Measurements from ENCODE around the gene MDM2. TPM values are rescaled to one million over a fixed set of nuclear protein-coding genes. Genes with fewer than 3 reads are reported as not detected.

MDM2 gene
- total and polyA plus RNA-seq, 9 of the 15 experiments (the other 6 are each of a cell fraction or from before 2014, with no cell fraction given): 13.6 to 100 (median 49.0) TPM

- Histone ChIP-seq H3K27me3 (ENCODE audit: control insufficient read depth in 2 of 2, insufficient read depth in 2 of 2, low read length in 2 of 2) (no peaks in the 10 kb centered on the region), H3K27ac (ENCODE audit: extremely low read depth, low read depth, low read length) (no peak overlapping the region), H2AFZ (ENCODE audit: low read depth, low read length) (no peak overlapping the region), H3K9me3 (replicated peaks; ENCODE audit: control insufficient read depth, insufficient read depth, low read depth, low read length) (no peaks in the 10 kb centered on the region), H3K4me2 (ENCODE audit: insufficient read depth, low read length) (no peak overlapping the region), H3K79me2 (ENCODE audit: control insufficient read depth, insufficient read depth, low read length) (no peaks in the 10 kb centered on the region), H3K36me3 (ENCODE audit: control insufficient read depth, insufficient read depth, low read length) (no peaks in the 10 kb centered on the region), H3K4me3 (no peak overlapping the region), H3K9ac (ENCODE audit: insufficient read depth in 1 of 2, low read depth in 2 of 2, low read length in 2 of 2) (no peak overlapping the region), H3K4me1 (replicated peaks in 1 of 2; ENCODE audit: control insufficient read depth in 2 of 2, insufficient read depth in 2 of 2, low read length in 2 of 2) (peaks cover under 1 to 7% of the 10 kb centered on the region in 2 experiments; a peak in 4 of 5 replicates), H4K20me1 (replicated peaks; ENCODE audit: control insufficient read depth, insufficient read depth, low read length) (no peaks in the 10 kb centered on the region), H3K9me1 (ENCODE audit: control insufficient read depth, insufficient read depth, low read length) (no peaks in the 10 kb centered on the region)
- in situ Hi-C loops (cut with MboI): no loop called here
- no TSS peak for BruUV-seq (replicated peaks)
- ATAC-seq: no peak
- CTCF ChIA-PET (ENCODE audit: low intra/inter-chr PET ratio): no interaction called here
- POLR2A ChIA-PET: interaction anchor here (0.7 to 1.2 kb wide), 3 partner anchors 13 to 55 kb away, joined by 3 to 4 read pairs (median 3); partner anchors contain the start of gene SLC35E3
- WGBS (ENCODE audit: insufficient coverage, low coverage, missing lambda C conversion rate): 59% methylated on average over 5 of the region's 5 CpGs
- FAIRE-seq: no peak
- intact Hi-C loops (cut with micrococcal nuclease): no loop called here
- DNase-seq (ENCODE audit: extremely low read depth in 1 of 4, low spot score in 3 of 4): no peak
- TF ChIP-seq ZNF217 (CRISPR knock-in tag; IDR thresholded peaks at IDR 0.05) (no peak), KDM5B (IDR thresholded peaks at IDR 0.05; ENCODE audit: insufficient replicate concordance, low read depth, low read length) (no peak), HOMEZ (CRISPR knock-in tag; IDR thresholded peaks at IDR 0.05) (no peak), ATF1 (CRISPR knock-in tag; IDR thresholded peaks at IDR 0.05) (no peak), ATF1 (tag; IDR thresholded peaks at IDR 0.05) (no peak), PRMT5 (CRISPR knock-in tag; IDR thresholded peaks at IDR 0.05) (no peak), GATAD2A (IDR thresholded peaks at IDR 0.05) (no peak), XRCC5 (IDR thresholded peaks at IDR 0.05; ENCODE audit: low read depth, low read length) (no peak), THRB (CRISPR knock-in tag; conservative IDR thresholded peaks at IDR 0.05) (no peak), HDAC2 (IDR thresholded peaks at IDR 0.05) (no peak), CREB3 (tag; conservative IDR thresholded peaks at IDR 0.05; ENCODE audit: low read depth) (no peak), ZNF253 (CRISPR knock-in tag; conservative IDR thresholded peaks at IDR 0.05) (no peak), ZC3H11A (IDR thresholded peaks at IDR 0.05; ENCODE audit: low read depth, low read length) (no peak), CREB1 (IDR thresholded peaks at IDR 0.05) (no peak), CREB1 (CRISPR knock-in tag; IDR thresholded peaks at IDR 0.05) (no peak), BHLHE40 (IDR thresholded peaks at IDR 0.05; ENCODE audit: low read length) (no peak), HDAC3 (IDR thresholded peaks at IDR 0.05; ENCODE audit: borderline replicate concordance, partially characterized antibody) (no peak), MITF (IDR thresholded peaks at IDR 0.05) (no peak), CBFA2T2 (conservative IDR thresholded peaks at IDR 0.05) (no peak)
These were observed 7.7 kb upstream of the MDM2 start for GRCh38 chr12:68800294-68800693.

All from K562 (cell line).